Measurements from ENCODE around the gene DRAXIN.

GRCh38 chr1:11759791-11760190 is 68.3 kb downstream of the DRAXIN start:
- TF ChIP-seq EZH2 (IDR thresholded peaks at IDR 0.05) (no peak), POLR2AphosphoS5 (IDR thresholded peaks at IDR 0.05; ENCODE audit: borderline replicate concordance, low read depth, low read length) (no peak)

Data from SK-N-MC (cell line).